ENCODE results near the gene IQGAP2.

IQGAP2 gene

DNA sequence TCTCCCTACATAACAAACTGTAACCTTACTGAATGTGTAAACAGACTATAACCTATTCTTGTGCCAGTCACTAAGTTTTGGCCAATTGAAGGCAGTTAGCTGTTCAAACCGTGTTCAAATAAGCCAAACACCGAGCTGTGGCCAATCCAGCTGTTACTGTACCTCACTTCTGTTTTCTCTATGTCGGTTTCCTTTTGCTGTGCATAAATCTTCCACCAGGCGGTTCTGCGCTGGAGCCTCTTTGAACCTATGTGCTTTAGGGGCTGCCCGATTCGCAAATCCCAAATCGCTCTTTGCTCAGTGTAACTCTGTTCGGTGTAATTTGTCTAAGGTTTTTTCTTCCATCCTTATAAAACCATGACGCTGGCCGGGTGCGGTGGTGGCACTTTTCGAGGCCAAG lies 344.6 kb downstream of the IQGAP2 start:
- CTCF ChIA-PET = interaction anchor here (1.4 to 2.2 kb wide), 3 partner anchors 8 to 29 kb away, joined by 3 to 8 read pairs (median 4); no protein-coding TSS in a partner anchor
- POLR2A ChIA-PET = no interaction called here
- no peak for DNase-seq (ENCODE audit: extremely low spot score)
- TF ChIP-seq, protein P1, sequence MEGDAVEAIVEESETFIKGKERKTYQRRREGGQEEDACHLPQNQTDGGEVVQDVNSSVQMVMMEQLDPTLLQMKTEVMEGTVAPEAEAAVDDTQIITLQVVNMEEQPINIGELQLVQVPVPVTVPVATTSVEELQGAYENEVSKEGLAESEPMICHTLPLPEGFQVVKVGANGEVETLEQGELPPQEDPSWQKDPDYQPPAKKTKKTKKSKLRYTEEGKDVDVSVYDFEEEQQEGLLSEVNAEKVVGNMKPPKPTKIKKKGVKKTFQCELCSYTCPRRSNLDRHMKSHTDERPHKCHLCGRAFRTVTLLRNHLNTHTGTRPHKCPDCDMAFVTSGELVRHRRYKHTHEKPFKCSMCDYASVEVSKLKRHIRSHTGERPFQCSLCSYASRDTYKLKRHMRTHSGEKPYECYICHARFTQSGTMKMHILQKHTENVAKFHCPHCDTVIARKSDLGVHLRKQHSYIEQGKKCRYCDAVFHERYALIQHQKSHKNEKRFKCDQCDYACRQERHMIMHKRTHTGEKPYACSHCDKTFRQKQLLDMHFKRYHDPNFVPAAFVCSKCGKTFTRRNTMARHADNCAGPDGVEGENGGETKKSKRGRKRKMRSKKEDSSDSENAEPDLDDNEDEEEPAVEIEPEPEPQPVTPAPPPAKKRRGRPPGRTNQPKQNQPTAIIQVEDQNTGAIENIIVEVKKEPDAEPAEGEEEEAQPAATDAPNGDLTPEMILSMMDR (IDR thresholded peaks at IDR 0.05; ENCODE audit: control extremely low read depth, extremely low read depth, low read depth, missing control alignments) = no peak

DNA sequence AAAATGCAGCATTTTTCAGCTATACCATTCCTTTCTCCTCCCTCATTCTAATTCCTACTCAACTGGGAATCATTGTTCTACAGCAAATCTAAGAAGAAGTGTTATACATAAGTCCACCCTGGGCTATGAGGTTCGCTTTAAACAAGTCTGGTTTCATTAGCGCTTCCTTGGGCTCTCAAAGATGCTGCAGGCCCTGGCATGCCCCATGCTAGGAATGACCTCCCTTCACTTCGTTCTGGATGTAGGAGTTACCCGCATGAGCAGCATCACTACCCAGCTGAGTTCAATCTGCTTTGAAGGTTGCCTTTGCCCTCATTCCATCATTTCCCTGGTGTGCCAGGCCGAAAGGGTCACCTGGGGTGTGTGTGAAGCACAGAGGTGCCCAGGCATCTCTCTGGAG lies 348.2 kb downstream of the IQGAP2 start:
- ChIA-PET POLR2A (no interaction called here), CTCF (interaction anchor here (1.5 kb wide), 1 partner anchor 23 kb away, joined by 6 read pairs; no protein-coding TSS in a partner anchor)
- TF ChIP-seq, protein P1 (IDR thresholded peaks at IDR 0.05; ENCODE audit: control extremely low read depth, extremely low read depth, low read depth, missing control alignments) = no peak
- no peak for DNase-seq (ENCODE audit: extremely low spot score)

DNA sequence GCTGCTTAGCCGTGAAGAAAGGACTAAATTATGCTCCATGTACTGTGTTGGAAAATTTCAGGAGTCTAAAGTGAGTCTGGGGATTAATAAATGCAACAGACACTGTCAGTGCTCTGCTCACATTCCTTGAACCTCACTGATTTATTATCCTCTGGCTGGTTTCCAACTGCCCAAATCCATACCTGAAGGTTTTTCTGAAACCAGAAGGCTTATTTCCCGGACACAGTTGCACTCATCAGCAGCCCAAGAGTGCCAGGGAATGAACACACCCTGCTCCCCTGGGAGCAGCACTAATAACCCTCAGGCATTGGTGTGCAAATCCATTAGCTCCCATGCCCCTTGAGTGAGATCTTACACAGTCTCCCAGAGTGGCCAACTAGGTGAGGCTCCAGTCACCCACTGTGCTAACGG lies 351.6 kb downstream of the IQGAP2 start:
- no peak for DNase-seq (ENCODE audit: extremely low spot score)
- ChIA-PET POLR2A (no interaction called here), CTCF (interaction anchor here (2.2 kb wide), 1 partner anchor 20 kb away, joined by 7 read pairs; no protein-coding TSS in a partner anchor)
- TF ChIP-seq, protein P1 (IDR thresholded peaks at IDR 0.05; ENCODE audit: control extremely low read depth, extremely low read depth, low read depth, missing control alignments) = no peak

DNA sequence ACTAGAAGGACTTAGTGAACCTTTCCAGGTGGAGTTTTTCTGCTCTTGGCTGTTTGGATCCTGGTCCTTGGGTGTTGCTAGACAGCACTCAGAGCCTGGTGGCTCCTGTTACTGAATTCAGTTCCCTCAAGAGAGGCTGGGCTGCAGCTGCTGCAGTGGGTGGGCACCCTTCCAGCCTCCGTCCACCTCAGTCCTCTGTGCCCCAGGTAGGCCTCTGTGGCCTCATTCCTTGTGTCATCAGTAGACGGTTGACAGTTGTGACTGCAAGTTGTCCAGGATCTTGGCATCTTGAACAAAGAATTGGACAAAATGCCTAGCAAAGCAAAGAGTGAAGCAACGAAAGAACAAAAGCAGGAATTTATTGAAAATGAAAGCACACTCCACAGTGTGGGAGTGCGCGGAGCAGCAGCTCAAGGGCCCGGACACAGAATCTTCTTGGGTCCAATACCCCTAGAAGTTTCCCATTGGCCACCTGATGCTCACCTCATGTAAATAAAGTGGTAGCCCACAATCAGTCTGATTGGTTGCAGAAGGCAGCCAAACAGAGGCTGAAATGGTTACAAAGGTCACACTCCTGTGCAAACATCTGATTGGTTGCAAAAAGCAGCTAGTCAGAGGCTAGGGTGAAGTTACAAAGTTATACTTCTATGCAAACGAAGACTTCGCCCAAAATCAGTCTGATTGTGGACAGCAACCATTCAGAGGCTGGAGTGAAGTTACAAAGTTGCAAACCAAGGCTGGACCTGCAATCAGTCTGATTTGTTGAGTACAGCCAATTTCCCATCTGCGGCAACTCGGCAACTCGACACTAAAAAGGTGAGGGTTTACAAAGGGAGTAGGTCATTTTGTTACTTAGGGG lies 352.9 kb downstream of the IQGAP2 start:
- ChIA-PET POLR2A (no interaction called here), CTCF (interaction anchor here (1.6 kb wide), 1 partner anchor 19 kb away, joined by 6 read pairs; no protein-coding TSS in a partner anchor)
- TF ChIP-seq, protein P1 (IDR thresholded peaks at IDR 0.05; ENCODE audit: control extremely low read depth, extremely low read depth, low read depth, missing control alignments) = no peak
- no peak for DNase-seq (ENCODE audit: extremely low spot score)

DNA sequence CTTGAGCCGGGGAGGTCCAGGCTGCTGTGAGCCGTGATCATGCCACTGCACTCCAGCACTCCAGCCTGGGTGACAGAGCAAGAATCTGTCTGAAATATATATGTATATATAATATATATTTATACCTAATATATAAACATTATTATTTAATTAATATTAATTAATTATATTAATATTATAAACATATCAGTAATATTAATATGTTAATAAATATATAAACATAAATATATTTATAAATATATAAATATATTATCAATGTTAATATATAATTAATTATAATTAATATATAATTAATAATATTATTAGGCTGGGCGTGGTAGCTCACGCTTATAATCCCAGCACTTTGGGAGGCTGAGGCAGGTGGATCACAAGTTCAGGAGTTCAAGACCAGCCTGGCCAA lies 354.0 kb downstream of the IQGAP2 start:
- POLR2A ChIA-PET = no interaction called here
- CTCF ChIA-PET = interaction anchor here (1.6 kb wide), 1 partner anchor 18 kb away, joined by 6 read pairs; no protein-coding TSS in a partner anchor
- TF ChIP-seq, protein P1 (IDR thresholded peaks at IDR 0.05; ENCODE audit: control extremely low read depth, extremely low read depth, low read depth, missing control alignments) = no peak
- no peak for DNase-seq (ENCODE audit: extremely low spot score)
